B cell (primary cell): ENCODE data around the gene ADGRV1. TPM values are rescaled to one million over a fixed set of nuclear protein-coding genes. Genes with fewer than 3 reads are reported as not detected.

Source experiments
- ATAC-seq: fragments of 200-7000 bp; cut with Tn5 transposase; one replicate; pipeline ENCODE4 v1.10.0; 2021; ENCODE audit warnings: low read depth, mild to moderate bottlenecking, moderate number of reproducible peaks, moderate library complexity
- CTCF ChIA-PET: fragments of 350-600 bp; sonication (Branson Sonifier 250); formaldehyde crosslinking; loops from one replicate; lab custom pipeline; 2021; ENCODE audit warnings: antibody characterized with exemption, inconsistent platforms; lab: Charles Lee
- POLR2A ChIA-PET: fragments of 350-600 bp; sonication (Branson Sonifier 250); formaldehyde crosslinking; loops from one replicate; lab custom pipeline; 2021; ENCODE audit warnings: antibody characterized with exemption; lab: Charles Lee
- DNase-seq: peaks from one replicate; pipeline ENCODE4 v3.0.0; 2013
- H2AFZ ChIP-seq: 2 replicates; pipeline ENCODE4 v1.6.1; 2012; ENCODE audit warnings: mild to moderate bottlenecking, low read depth, low read length; ENCODE audit not compliant: insufficient read depth, poor library complexity, severe bottlenecking
- H3K27ac ChIP-seq, 2 donors: 1 replicate in 1 of 2; 2 replicates in 1 of 2; pipeline ENCODE4 v1.5.1; 2012 to 2013; ENCODE audit warnings: low read length in 2 of 2, mild to moderate bottlenecking in 2 of 2, moderate library complexity in 1 of 2
- H3K27me3 ChIP-seq, 4 experiments: fragments of 200-600 bp in 1 of 4; sonication (generic) in 1 of 4; replicated peaks in 1 of 4; 1 replicate in 2 of 4; 2 replicates in 2 of 4; pipeline versions ENCODE4 v1.6.1 to v1.7.0; 2013 to 2016; ENCODE audit warnings: low read length in 3 of 4, mild to moderate bottlenecking in 2 of 4, mixed read lengths in 1 of 4, moderate library complexity in 1 of 4; ENCODE audit not compliant: insufficient read depth in 4 of 4, control insufficient read depth in 3 of 4; ENCODE audit errors: control extremely low read depth in 1 of 4
- H3K36me3 ChIP-seq, 2 experiments: replicated peaks in 1 of 2; 1 replicate in 1 of 2; 2 replicates in 1 of 2; pipeline versions ENCODE4 v1.6.1 to v1.7.1; 2013; ENCODE audit warnings: low read length in 1 of 2; ENCODE audit not compliant: insufficient read depth in 2 of 2, control insufficient read depth in 1 of 2; ENCODE audit errors: control extremely low read depth in 1 of 2, extremely low read depth in 1 of 2
- H3K4me1 ChIP-seq, 2 donors: fragments of 200-600 bp in 1 of 2; sonication (generic) in 1 of 2; 1 replicate in 1 of 2; 2 replicates in 1 of 2; pipeline versions ENCODE4 v1.5.1 to v1.6.1; 2013 to 2017; ENCODE audit warnings: low read length in 2 of 2; ENCODE audit not compliant: control insufficient read depth in 2 of 2, insufficient read depth in 2 of 2
- H3K4me2 ChIP-seq: replicated peaks from 2 replicates; pipeline ENCODE3; 2012; ENCODE audit warnings: mild to moderate bottlenecking, low read depth, low read length; ENCODE audit not compliant: poor library complexity, severe bottlenecking
- H3K4me3 ChIP-seq, 5 experiments: fragments of 200-600 bp in 1 of 5; sonication (generic) in 1 of 5; 1 replicate in 3 of 5; 2 replicates in 2 of 5; pipeline versions ENCODE4 v1.5.1 to v1.7.0; 2011 to 2016; ENCODE audit warnings: low read length in 4 of 5, mild to moderate bottlenecking in 4 of 5, low read depth in 2 of 5, control low read depth in 1 of 5, moderate library complexity in 1 of 5; ENCODE audit not compliant: insufficient read depth in 1 of 5; ENCODE audit errors: control extremely low read depth in 1 of 5, extremely low read depth in 1 of 5
- H3K79me2 ChIP-seq: fragments of 200-600 bp; sonication (generic); one replicate; pipeline ENCODE4 v1.6.0; 2016; ENCODE audit warnings: low read length; ENCODE audit not compliant: control insufficient read depth, insufficient read depth
- H3K9ac ChIP-seq: fragments of 200-600 bp; sonication (generic); 2 replicates; pipeline ENCODE4 v1.6.1; 2017; ENCODE audit warnings: mild to moderate bottlenecking, low read length, moderate library complexity
- H3K9me3 ChIP-seq, 3 donors: one replicate each; pipeline versions ENCODE4 v1.6.1 to v1.7.1; 2013; ENCODE audit warnings: low read length in 2 of 3; ENCODE audit not compliant: control insufficient read depth in 2 of 3, insufficient read depth in 1 of 3; ENCODE audit errors: control extremely low read depth in 1 of 3
- H4K20me1 ChIP-seq: 2 replicates; pipeline ENCODE4 v1.6.0; 2012; ENCODE audit warnings: mild to moderate bottlenecking, low read length; ENCODE audit not compliant: insufficient read depth, control insufficient read depth, poor library complexity, severe bottlenecking
- H3K27ac Mint-ChIP-seq: one replicate; pipeline ENCODE4 v1.8.0; 2021; ENCODE audit warnings: mixed read lengths
- H3K27me3 Mint-ChIP-seq: one replicate; pipeline ENCODE4 v1.8.0; 2021; ENCODE audit warnings: mixed read lengths
- H3K4me1 Mint-ChIP-seq: one replicate; pipeline ENCODE4 v1.8.0; 2021; ENCODE audit warnings: mixed read lengths
- H3K4me3 Mint-ChIP-seq: one replicate; pipeline ENCODE4 v1.8.0; 2021; ENCODE audit warnings: mixed read lengths
- H3K9me3 Mint-ChIP-seq: one replicate; pipeline ENCODE4 v1.8.0; 2022; ENCODE audit warnings: mixed read lengths; ENCODE audit not compliant: insufficient read depth
- CTCF ChIP-seq: fragments of 200-600 bp; IDR thresholded peaks from one replicate; pipeline ENCODE4 v1.8.0; 2022; ENCODE audit warnings: antibody characterized with exemption, mild to moderate bottlenecking
- EZH2 ChIP-seq: IDR thresholded peaks from 2 replicates; pipeline ENCODE4 v1.6.1; 2012; ENCODE audit warnings: borderline replicate concordance, low read depth, mild to moderate bottlenecking, moderate library complexity, low read length; ENCODE audit not compliant: insufficient read depth, poor library complexity, severe bottlenecking
- WGBS: methylation state at CpG from one replicate; pipeline ENCODE4 v1.1.5; 2013; ENCODE audit warnings: missing lambda C conversion rate; ENCODE audit not compliant: insufficient coverage; 5-methylcytosine and 5-hydroxymethylcytosine counted together
- intact Hi-C: fragments of 100-400 bp; cut with micrococcal nuclease; formaldehyde crosslinking; loops from one replicate; pipeline ENCODE4 v1.10.0; 2022
- polyA plus RNA-seq: library from polyadenylated mRNA; depleted of rRNA; stranded (reverse); fragments of >200 nt; gene quantifications from 2 replicates; pipeline ENCODE4 v1.2.3, GENCODE V29; 2012
- total RNA-seq, 2 donors: library from RNA; stranded (reverse); fragments of 120-200 nt in 1 of 2; gene quantifications; 1 replicate in 1 of 2; 2 replicates in 1 of 2; pipeline versions ENCODE4 v1.2.3 to v1.2.4, GENCODE V29; 2013 to 2022

ADGRV1 gene
- total and polyA plus RNA-seq, 2 donors (not counting 1 experiment from before 2014, with no cell fraction given) = 0.07 TPM; not detected in 1

- POLR2A ChIA-PET = no interaction called here
Measured at GRCh38 chr5:91160714-91161285, 602.2 kb downstream of the ADGRV1 start.

More at GRCh38 chr5:91160714-91161285, 602.2 kb downstream of the ADGRV1 start:
- Histone ChIP-seq H3K27me3 (no peaks in the 10 kb centered on the region), H3K9ac (no peak overlapping the region), H3K36me3 (no peaks in the 10 kb centered on the region), H4K20me1 (no peaks in the 10 kb centered on the region), H3K9me3 (no peaks in the 10 kb centered on the region), H3K4me2 (no peak overlapping the region), H3K27ac (no peak overlapping the region), H3K79me2 (no peaks in the 10 kb centered on the region), H3K4me1 (peaks cover 12% of the 10 kb centered on the region in 2 donors), H2AFZ (no peak overlapping the region), H3K4me3 (no peak overlapping the region)
- peaks cover 15% of the 10 kb centered on the region for H3K4me1 Mint-ChIP-seq
- CTCF ChIA-PET = interaction anchor here (0.8 kb wide), 1 partner anchor 224 kb away, joined by 3 read pairs; no protein-coding TSS in a partner anchor
- no peaks in the 10 kb centered on the region for H3K9me3 Mint-ChIP-seq
- H3K27ac Mint-ChIP-seq = no peak overlapping the region
- H3K27me3 Mint-ChIP-seq = no peaks in the 10 kb centered on the region
- DNase-seq = no peak
- WGBS = 96% methylated on average over 4 of the region's 5 CpGs
- TF ChIP-seq CTCF = no peak
- TF ChIP-seq EZH2 = no peak
- H3K4me3 Mint-ChIP-seq = no peak overlapping the region
- intact Hi-C loops = no loop called here
- ATAC-seq = no peak
